ENCODE measurements around the gene EREG. TPM values are rescaled to one million over a fixed set of nuclear protein-coding genes. Genes with fewer than 3 reads are reported as not detected.
A peak's percentile ranks its signal among the peaks of the same experiment; 100 is the strongest.

Gene EREG
- total RNA-seq, 1 donor from 2014 or later: not detected

DNA sequence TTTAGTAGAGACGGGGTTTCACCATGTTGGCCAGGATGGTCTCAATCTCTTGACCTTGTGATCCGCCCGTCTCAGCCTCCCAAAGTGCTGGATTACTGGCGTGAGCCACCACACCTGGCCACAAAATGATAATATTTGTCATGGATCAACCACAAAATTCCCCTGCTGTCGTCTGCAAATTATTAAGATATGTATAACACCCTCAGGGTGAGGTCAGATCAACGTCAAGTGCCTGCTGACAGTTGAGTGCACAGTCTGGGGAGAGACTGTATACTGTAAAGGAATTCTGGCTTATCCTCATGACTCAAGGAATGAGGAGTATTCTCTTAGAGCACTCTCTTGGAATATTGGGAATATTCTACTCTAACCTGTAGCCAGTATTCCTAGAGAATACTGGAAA lies 45.5 kb upstream of the EREG start:
- no peak overlapping the region for H3K4me3 Mint-ChIP-seq
- H3K27ac Mint-ChIP-seq (ENCODE audit: unreplicated experiment): no peak overlapping the region
- no peak for TF ChIP-seq CTCF (conservative IDR thresholded peaks at IDR 0.05)
- no peaks in the 10 kb centered on the region for H3K36me3 Mint-ChIP-seq (ENCODE audit: low read depth)
- H3K27me3 Mint-ChIP-seq (ENCODE audit: low read depth): peaks cover 5% of the 10 kb centered on the region
- no peaks in the 10 kb centered on the region for H3K9me3 Mint-ChIP-seq
- H3K4me1 Mint-ChIP-seq: peaks cover 4% of the 10 kb centered on the region
- no peak for DNase-seq (ENCODE audit: low read depth, low spot score)

DNA sequence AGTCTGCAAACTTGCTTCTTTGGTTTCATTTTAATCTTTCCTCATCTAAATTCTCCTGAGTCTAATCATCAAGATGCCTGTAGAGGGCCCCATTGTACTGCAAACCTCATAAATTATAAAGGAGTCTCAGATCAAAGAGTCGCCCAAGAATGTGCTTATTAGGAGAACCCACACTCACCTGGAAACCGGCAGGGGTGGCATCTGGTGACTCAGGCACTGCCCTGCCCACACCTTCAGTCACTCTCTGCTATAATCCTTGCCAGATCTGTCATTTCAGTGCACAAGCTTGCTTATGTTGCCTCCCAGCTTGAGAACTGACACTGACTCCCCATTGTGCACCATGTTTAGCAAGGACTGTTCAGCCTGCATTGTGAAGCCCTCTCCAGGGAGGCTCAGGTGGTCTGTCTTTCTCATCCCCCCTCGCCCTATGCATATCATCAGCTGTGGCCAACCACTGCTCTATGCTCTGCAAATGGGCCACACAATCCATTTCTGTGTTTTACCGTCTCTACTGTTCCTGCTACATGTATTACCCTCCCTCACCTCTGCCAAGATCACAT lies 44.3 kb upstream of the EREG start:
- Mint-ChIP-seq H3K36me3 (ENCODE audit: low read depth) (no peaks in the 10 kb centered on the region), H3K4me1 (peaks cover 4% of the 10 kb centered on the region), H3K27me3 (ENCODE audit: low read depth) (peaks cover 5% of the 10 kb centered on the region), H3K27ac (ENCODE audit: unreplicated experiment) (no peak overlapping the region), H3K9me3 (no peaks in the 10 kb centered on the region), H3K4me3 (no peak overlapping the region)
- TF ChIP-seq CTCF (conservative IDR thresholded peaks at IDR 0.05): peak; percentile 71
- no peak for DNase-seq (ENCODE audit: low read depth, low spot score)

GRCh38 chr4:74322301-74322700 lies 42.6 kb upstream of the EREG start:
- Mint-ChIP-seq H3K36me3 (ENCODE audit: low read depth) (no peaks in the 10 kb centered on the region), H3K4me3 (no peak overlapping the region), H3K4me1 (peaks cover 4% of the 10 kb centered on the region), H3K27me3 (ENCODE audit: low read depth) (peaks cover 5% of the 10 kb centered on the region), H3K27ac (ENCODE audit: unreplicated experiment) (no peak overlapping the region), H3K9me3 (no peaks in the 10 kb centered on the region)
- DNase-seq (ENCODE audit: low read depth, low spot score): no peak
- no peak for TF ChIP-seq CTCF (conservative IDR thresholded peaks at IDR 0.05)

DNA sequence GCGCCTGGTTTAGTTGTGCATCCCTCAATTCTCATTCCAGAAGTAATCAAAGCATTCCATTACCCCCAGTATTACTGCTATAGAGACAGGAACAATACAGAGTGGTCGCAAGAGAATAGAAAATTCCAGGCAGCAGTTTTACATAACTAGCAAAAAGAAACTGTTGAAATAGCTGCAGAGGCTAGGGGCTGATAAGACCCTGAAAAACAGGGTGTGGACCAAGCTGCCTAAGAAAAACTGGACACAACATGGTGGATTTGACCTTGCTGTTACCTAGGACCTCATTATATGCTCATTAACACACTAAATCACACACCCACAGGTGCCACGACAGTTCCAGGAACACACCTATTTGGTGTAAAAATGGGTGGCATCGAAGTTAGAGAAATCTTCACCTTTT lies 41.3 kb upstream of the EREG start:
- no peak overlapping the region for H3K27ac Mint-ChIP-seq (ENCODE audit: unreplicated experiment)
- no peaks in the 10 kb centered on the region for H3K36me3 Mint-ChIP-seq (ENCODE audit: low read depth)
- no peaks in the 10 kb centered on the region for H3K9me3 Mint-ChIP-seq
- peaks cover 4% of the 10 kb centered on the region for H3K4me1 Mint-ChIP-seq
- no peak for DNase-seq (ENCODE audit: low read depth, low spot score)
- no peak overlapping the region for H3K4me3 Mint-ChIP-seq
- no peak for TF ChIP-seq CTCF (conservative IDR thresholded peaks at IDR 0.05)
- peaks cover 5% of the 10 kb centered on the region for H3K27me3 Mint-ChIP-seq (ENCODE audit: low read depth)

- no peak overlapping the region for H3K27ac Mint-ChIP-seq (ENCODE audit: unreplicated experiment)
- no peaks in the 10 kb centered on the region for H3K9me3 Mint-ChIP-seq
Measured at GRCh38 chr4:74324262-74324661, 40.7 kb upstream of the EREG start.

More at GRCh38 chr4:74324262-74324661, 40.7 kb upstream of the EREG start:
- Mint-ChIP-seq H3K4me1 (peaks cover 4% of the 10 kb centered on the region), H3K36me3 (ENCODE audit: low read depth) (no peaks in the 10 kb centered on the region), H3K27me3 (ENCODE audit: low read depth) (peaks cover 5% of the 10 kb centered on the region), H3K4me3 (no peak overlapping the region)
- TF ChIP-seq CTCF (conservative IDR thresholded peaks at IDR 0.05): no peak
- DNase-seq (ENCODE audit: low read depth, low spot score): no peak
